Muscle of arm (tissue), 12 donors: ENCODE results near the gene MAD1L1. TPM values are rescaled to one million over a fixed set of nuclear protein-coding genes. Genes with fewer than 3 reads are reported as not detected.

Source experiments
- polyA plus RNA-seq, 12 donors: library from polyadenylated mRNA; unstranded; fragments of 120-200 nt; gene quantifications; one replicate each; pipeline ENCODE4 v1.2.1, GENCODE V29; 2013; ENCODE audit not compliant: insufficient read length in 12 of 12

Gene MAD1L1
- polyA plus RNA-seq, 12 donors, result 16.2 to 60.1 (median 22.4) TPM; not detected in 1

Other genes starting within 250 kb of the MAD1L1 start
- gene MRM2, start 9.3 kb upstream of the MAD1L1 start, polyA plus RNA-seq, result 10 to 100 TPM in 11 of 12 donors, not detected in 1; 19.4 to 32.7 (median 24.6) TPM
- gene NUDT1, start 9.3 kb upstream of the MAD1L1 start, polyA plus RNA-seq, result 10 to 100 TPM in 10 of 12 donors, not detected in 2; 11.5 to 27.2 (median 17.1) TPM
- gene SNX8, start 81.5 kb upstream of the MAD1L1 start, polyA plus RNA-seq, result 10 to 100 TPM in 11 of 12 donors, not detected in 1; 14.1 to 40.2 (median 27.0) TPM
- gene EIF3B, start 121.9 kb upstream of the MAD1L1 start, polyA plus RNA-seq, result 100 to 1,000 TPM in 8 of 12 donors, 10 to 100 TPM in 3, not detected in 1; 96.0 to 123 (median 108) TPM
- 10 to 100 TPM in 2 of 12 donors, 1 to 10 TPM in 8, not detected in 2; 6.6 to 15.7 (median 7.8) TPM for gene CHST12, start 170.7 kb upstream of the MAD1L1 start, polyA plus RNA-seq
- not detected for gene GRIFIN, start 243.5 kb upstream of the MAD1L1 start, polyA plus RNA-seq